HG03378 (cell line): Measurements from ENCODE around the gene FGFR1OP2.
"Not testable (repeated sequence)": the region's sequence is repeated elsewhere in the genome, so short reads cannot be mapped to it uniquely, and the experiment has no call there.

Source experiments
- ATAC-seq: cut with Tn5 transposase; IDR thresholded peaks from one replicate; pipeline ENCODE4 v1.9.1; 2021; ENCODE audit warnings: mild to moderate bottlenecking, moderate library complexity; ENCODE audit not compliant: unreplicated experiment

The FGFR1OP2 gene

GRCh38 chr12:26937863-26938700 lies at the start of gene FGFR1OP2, which contains the start of gene INTS13:
Gene FGFR1OP2, plus strand, starts transcription at chr12:26938470. Its CDS starts 15,689 bp downstream, at chr12:26954159.
Gene INTS13, minus strand, starts transcription at chr12:26937981. Its CDS starts 1,178 bp downstream, at chr12:26936803.
- ATAC-seq, result peak; percentile 74

DNA sequence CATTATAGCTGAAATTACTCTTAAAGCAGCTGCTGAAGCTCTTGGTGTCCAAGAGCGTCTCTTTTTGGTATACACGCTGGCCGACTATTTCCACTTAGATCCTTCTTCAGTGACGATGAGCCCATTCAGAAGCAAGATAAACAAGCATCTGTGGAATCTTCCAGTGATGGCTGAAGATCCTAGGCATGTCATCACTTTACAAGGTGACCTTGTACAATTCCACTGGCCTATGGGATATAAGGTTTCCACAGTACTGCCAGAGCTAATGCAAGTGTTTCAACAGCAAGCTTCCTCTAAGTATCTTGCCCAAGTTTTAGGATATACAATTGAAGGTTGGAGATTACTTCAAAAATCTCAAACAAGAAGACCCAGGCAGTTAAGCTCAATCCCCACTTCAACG lies 47.5 kb upstream of the FGFR1OP2 start:
- ATAC-seq, result no peak

- no peak for ATAC-seq
Observed at GRCh38 chr12:26891704-26892103, 46.6 kb upstream of the FGFR1OP2 start.

DNA sequence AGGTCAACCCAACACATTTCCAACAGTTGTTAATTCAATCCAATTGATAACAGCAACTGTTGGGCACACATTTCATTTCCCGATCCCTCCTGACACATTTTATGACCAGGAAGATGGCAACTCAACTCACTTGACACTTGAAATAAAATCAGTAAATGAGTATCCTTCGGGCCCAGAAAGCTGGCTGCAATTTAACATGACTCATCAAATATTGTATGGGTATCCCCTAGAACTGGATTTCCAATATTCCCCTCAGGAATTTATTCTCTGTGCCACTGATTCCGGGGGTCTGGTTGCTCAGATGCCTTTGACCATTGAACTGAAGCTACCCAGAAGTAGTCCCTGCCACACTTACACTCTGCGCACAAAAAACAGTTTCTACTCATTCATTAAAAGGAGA lies 42.6 kb upstream of the FGFR1OP2 start:
- ATAC-seq, result no peak

DNA sequence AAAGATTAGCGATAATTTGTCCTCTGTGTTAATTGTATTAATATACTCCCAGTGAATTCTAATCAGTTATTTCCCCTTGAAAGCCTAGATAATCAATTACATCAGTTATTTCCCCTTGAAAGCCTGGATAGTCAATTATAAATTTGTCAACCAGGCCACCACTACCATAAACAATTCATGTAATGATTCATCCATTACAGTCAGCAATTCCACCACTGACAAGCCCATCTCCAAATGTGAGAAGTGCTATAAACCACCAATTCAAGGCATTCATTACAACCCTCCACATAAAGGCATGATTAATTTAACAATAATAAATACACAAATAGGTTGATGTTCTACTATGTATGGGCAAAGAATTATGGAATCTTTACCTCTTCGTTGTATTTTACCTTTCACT lies 41.4 kb upstream of the FGFR1OP2 start:
- ATAC-seq, result no peak

DNA sequence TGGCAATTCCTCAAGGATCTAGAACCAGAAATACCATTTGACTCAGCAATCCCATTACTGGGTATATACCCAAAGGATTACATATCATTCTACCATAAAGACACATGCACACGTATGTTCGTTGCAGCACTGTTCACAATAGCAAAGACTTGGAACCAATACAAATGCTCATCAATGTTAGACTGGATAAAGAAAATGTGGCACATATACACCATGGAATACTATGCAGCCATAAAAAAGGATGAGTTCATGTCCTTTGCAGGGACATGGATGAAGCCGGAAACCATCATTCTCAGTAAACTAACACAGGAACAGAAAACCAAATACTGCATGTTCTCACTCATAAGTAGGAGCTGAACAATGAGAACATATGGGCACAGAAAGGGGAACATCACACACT lies 34.9 kb upstream of the FGFR1OP2 start:
- not testable (repeated sequence) for ATAC-seq

DNA sequence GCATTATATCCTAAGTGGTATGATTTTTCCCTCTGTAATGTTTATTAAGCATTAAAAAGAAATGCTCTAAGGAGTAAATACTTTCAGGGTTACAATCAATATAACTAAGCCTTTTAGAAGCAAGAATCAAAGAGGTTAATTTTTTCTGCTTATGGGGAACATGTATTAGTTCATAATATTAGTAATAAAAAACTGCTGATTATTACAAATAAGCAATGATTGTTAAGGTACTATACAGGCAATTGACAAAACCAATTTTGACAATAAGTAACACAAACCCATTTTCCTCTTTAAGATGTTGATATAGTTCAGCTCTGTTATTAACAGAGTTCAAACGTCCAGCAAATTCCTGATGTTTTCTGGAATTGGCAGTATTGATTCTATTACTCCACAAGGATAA lies 32.2 kb upstream of the FGFR1OP2 start:
- no peak for ATAC-seq

DNA sequence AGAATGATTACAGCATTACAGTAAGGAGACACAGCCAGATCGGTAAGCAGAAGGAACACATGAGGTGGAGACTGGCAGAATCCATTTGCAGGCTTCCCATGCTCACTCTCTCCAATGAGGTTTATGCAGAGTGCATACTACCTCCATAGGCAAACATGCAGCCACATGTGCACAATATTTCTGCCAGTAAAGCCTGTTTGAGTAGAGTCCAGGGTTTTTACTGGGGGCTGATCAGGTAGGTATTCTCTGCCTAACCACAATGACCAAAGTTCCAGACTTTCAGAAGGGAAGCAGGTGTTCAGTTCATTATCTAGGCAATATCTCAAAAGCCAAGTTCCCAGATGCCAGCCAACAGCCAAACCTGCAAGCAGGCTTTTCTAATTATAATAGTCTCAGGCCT lies 31.6 kb upstream of the FGFR1OP2 start:
- ATAC-seq, result no peak

DNA sequence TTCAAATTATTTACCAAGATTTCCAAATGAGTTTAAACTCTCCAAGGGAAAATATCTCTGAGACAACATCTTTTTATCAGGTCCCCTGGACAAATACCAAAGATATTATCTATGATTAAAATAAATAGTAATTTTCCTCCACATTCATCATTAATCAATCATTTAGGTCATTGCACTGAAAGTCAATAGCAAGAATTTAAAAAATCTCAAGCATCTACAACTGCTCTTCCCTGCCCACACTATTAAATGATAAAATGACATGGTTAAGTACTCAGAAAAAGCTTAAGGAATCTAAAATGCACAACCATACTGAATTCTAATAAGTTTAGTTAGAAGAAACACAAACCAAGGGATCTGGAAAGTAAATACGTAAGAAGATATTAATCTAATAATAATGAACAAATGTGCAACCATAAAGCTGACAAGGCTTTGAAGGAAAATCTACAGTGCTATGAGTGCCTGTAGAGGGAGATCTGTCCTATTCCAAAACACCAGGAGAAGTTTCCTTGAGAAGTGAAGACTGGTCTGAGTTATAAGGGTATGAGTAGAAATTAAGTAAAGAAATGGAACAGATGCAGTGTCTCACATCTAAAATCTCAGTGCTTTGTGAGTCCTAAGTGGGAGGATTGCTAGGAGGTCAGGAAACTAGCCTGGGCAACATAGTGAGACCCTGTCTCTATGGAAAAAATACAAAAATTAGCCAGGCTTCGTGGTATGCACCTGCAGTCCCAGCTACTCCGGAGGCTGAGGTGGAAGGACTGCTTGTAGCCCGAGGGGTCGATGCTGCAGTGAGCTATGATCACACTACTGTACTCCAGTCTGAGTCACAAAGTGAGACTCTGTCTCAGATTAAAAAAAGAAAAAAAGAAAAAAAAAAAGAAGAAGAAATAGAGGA lies 19.7 kb upstream of the FGFR1OP2 start:
- ATAC-seq, result no peak

GRCh38 chr12:26919216-26919555 lies 19.1 kb upstream of the FGFR1OP2 start:
- ATAC-seq, result no peak

- no peak for ATAC-seq
Observed at GRCh38 chr12:26921886-26922285, 16.4 kb upstream of the FGFR1OP2 start.

DNA sequence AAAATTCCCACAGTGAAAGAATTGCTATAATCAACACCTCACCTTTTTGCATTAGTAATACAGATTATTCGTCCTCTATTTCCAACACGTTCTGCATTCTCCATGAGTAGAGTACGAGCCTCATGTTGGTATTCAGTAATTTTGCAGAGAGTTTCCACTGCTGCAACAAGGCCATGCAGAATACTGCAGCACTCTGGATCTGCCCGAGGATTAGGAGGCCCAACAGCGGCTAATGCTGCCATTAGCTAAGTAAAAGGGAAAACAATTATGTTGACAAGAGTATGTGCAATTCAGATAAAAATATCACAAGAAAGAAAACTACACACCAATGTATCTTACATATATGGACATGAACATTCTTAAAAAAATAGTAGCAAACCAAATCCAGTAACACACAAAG lies 9.6 kb upstream of the FGFR1OP2 start:
- ATAC-seq, result no peak

- no peak for ATAC-seq
Observed at GRCh38 chr12:26929590-26929989, 8.7 kb upstream of the FGFR1OP2 start.

GRCh38 chr12:26935636-26936378 lies 2.5 kb upstream of the FGFR1OP2 start:
- ATAC-seq, result no peak

GRCh38 chr12:26936559-26937442 lies 1.5 kb upstream of the FGFR1OP2 start:
- no peak for ATAC-seq

DNA sequence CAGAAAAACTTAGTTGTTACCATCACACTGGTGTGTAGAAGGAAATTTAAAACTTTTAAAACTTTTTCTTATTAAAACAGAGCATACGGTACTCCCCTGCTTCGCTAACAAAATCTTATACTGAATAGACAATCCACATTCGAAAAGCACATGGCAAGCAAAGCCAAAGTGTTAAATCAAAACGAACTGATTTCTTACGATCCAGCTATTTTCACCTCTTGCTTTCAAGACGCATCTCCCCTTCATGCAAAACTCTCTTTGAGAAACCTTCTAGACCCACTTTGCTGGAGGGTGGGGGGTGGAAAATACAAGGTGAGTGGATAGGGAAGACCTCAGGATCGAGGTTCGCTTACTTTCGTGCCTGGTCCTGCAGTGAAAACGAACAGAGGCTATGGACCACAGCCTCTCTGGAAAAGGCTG lies 817 bp upstream of the FGFR1OP2 start:
- no peak for ATAC-seq

DNA sequence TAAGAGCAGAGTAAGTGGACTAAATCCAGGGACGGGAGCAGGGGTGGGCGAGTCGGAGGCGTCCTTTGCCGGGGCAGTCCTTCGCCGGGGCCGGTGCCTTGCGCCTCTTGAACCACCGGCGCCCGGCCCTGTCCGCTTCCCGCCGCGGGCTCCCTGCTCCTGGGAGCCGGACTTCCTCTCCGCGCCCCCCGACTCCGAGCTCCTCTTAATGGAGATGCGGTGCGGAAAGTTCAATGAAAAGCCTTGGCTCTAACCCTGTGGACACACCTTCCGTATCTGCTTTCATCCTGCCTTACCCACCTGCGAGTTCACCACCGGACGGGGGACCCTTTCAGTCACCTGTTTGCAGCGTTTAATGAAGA lies 412 bp downstream of the FGFR1OP2 start:
- peak; percentile 5 for ATAC-seq

- no peak for ATAC-seq
Observed at GRCh38 chr12:26939192-26939832, 1.0 kb downstream of the FGFR1OP2 start.

GRCh38 chr12:26939953-26940352 lies 1.7 kb downstream of the FGFR1OP2 start:
- ATAC-seq, result no peak
